Small intestine (tissue), 7 donors: Measurements from ENCODE around the gene SMIM36. TPM values are rescaled to one million over a fixed set of nuclear protein-coding genes. Genes with fewer than 3 reads are reported as not detected.
A peak's percentile ranks its signal among the peaks of the same experiment; 100 is the strongest.

Source experiments
- DNase-seq, 2 donors: peaks; one replicate each; pipeline versions ENCODE4 v3.0.0 to v3.0.0-alpha.2; 2013
- FAIRE-seq: peaks from 2 replicates; lab custom pipeline; 2012; peaks lifted over from hg19 to GRCh38; lab: Jason Lieb, UNC
- H3K27ac ChIP-seq, 3 donors: one replicate each; pipeline ENCODE4 v1.5.1; 2013; ENCODE audit warnings: low read length in 2 of 3, mild to moderate bottlenecking in 2 of 3, control low read depth in 1 of 3, inconsistent platforms in 1 of 3, low read depth in 1 of 3, moderate library complexity in 1 of 3
- H3K27me3 ChIP-seq, 3 donors: one replicate each; pipeline ENCODE4 v1.6.1; 2013; ENCODE audit warnings: low read length in 3 of 3, inconsistent platforms in 1 of 3; ENCODE audit not compliant: control insufficient read depth in 3 of 3, insufficient read depth in 3 of 3
- H3K36me3 ChIP-seq, 3 donors: one replicate each; pipeline ENCODE4 v1.6.1; 2013; ENCODE audit warnings: low read length in 3 of 3, inconsistent platforms in 1 of 3, low read depth in 1 of 3, mild to moderate bottlenecking in 1 of 3, moderate library complexity in 1 of 3; ENCODE audit not compliant: control insufficient read depth in 3 of 3, insufficient read depth in 2 of 3
- H3K4me1 ChIP-seq, 3 donors: one replicate each; pipeline ENCODE4 v1.6.1; 2013; ENCODE audit warnings: low read length in 2 of 3, inconsistent platforms in 1 of 3, low read depth in 1 of 3, mild to moderate bottlenecking in 1 of 3, moderate library complexity in 1 of 3; ENCODE audit not compliant: control insufficient read depth in 3 of 3, insufficient read depth in 2 of 3
- H3K4me3 ChIP-seq, 3 donors: one replicate each; pipeline ENCODE4 v1.5.1; 2013; ENCODE audit warnings: low read length in 3 of 3, control low read depth in 1 of 3, inconsistent platforms in 1 of 3, low read depth in 1 of 3, mild to moderate bottlenecking in 1 of 3, moderate library complexity in 1 of 3
- H3K9me3 ChIP-seq, 2 donors: one replicate each; pipeline ENCODE4 v1.6.1; 2013; ENCODE audit warnings: low read depth in 1 of 2, low read length in 1 of 2; ENCODE audit not compliant: control insufficient read depth in 2 of 2, insufficient read depth in 1 of 2
- WGBS, 3 donors: extraction: QIAGEN DNeasy Blood & Tissue Kit; methylation state at CpG; one replicate each; pipeline ENCODE4 v1.1.7; 2013; 5-methylcytosine and 5-hydroxymethylcytosine counted together
- polyA plus RNA-seq, 4 donors: library from polyadenylated mRNA; stranded (reverse) in 3 of 4; unstranded in 1 of 4; fragments of 200-250 nt in 3 of 4; fragments of 120-200 nt in 1 of 4; gene quantifications; one replicate each; pipeline versions ENCODE4 v1.2.1 to v1.2.3, GENCODE V29; 2013
- donor health status: healthy with polysubstance abuse.
- donor health status: control.
- donor health status: control.
- donor health status: Bipolar disorder and iron deficiency.
- donor health status: healthy.

The SMIM36 gene
- polyA plus RNA-seq, 4 donors = not detected

DNA sequence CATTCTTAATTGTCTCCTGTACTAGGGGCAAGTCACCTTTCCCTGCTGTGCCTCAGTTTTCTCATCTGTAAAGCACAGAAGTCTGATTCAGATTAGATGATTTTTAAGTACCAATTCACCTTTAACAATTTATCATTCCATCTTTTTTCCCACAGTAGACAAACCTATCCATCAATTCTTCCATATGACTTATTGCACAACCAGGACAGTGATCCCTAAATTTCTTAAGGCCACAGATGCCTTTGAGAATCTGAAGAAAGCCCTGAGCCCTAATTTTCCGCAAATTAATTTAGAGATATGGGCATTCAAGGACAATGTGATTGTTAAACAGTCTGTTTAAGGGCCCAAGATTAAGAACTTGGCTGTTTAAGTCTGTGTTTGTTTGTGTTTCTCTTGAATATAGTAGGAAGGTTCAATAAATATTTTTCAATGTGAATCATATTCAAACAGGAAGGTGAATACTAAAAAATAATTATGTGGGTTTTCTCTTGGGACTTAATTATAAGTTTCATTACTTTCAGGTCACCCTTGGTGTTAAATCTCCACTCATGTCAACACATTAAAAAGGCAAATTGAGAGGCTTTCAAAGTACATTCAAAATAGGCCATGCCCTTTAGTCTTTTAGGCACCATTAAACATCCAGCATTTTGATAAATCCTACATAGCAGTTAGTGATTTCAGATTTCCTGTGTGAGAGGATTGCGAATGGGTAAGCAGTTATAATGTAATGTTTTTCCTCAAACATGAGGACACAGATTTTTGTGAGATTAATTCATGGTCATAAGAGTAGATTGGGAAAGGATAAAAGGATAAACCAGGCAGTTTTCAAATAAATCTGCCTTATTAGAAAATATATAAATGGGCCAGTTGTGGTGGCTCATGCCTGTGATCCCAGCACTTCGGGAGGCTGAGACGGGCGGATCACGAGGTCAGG is 54.7 kb downstream of the SMIM36 start:
- Histone ChIP-seq H3K9me3 (no peaks in the 10 kb centered on the region), H3K36me3 (no peaks in the 10 kb centered on the region), H3K4me1 (peaks cover 0 to 3% (median 0%) of the 10 kb centered on the region in 3 donors), H3K4me3 (no peak overlapping the region), H3K27ac (no peak overlapping the region), H3K27me3 (no peaks in the 10 kb centered on the region)
- DNase-seq = no peak
- 83 to 94% (median 90%) methylated on average over 6 of the region's 6 CpGs for WGBS, 3 donors
- FAIRE-seq = no peak

- DNase-seq = no peak
- Histone ChIP-seq H3K4me1 (peaks cover 0 to 15% (median 4%) of the 10 kb centered on the region in 3 donors), H3K4me3 (no peak overlapping the region), H3K27ac (peak overlapping the region in 1 of 3 donors; percentile 52), H3K27me3 (no peaks in the 10 kb centered on the region), H3K9me3 (no peaks in the 10 kb centered on the region), H3K36me3 (no peaks in the 10 kb centered on the region)
- no peak for FAIRE-seq
- 71 to 76% (median 73%) methylated on average over 4 of the region's 4 CpGs for WGBS, 3 donors
These were observed 56.3 kb downstream of the SMIM36 start for GRCh38 chr17:55454906-55455474.

DNA sequence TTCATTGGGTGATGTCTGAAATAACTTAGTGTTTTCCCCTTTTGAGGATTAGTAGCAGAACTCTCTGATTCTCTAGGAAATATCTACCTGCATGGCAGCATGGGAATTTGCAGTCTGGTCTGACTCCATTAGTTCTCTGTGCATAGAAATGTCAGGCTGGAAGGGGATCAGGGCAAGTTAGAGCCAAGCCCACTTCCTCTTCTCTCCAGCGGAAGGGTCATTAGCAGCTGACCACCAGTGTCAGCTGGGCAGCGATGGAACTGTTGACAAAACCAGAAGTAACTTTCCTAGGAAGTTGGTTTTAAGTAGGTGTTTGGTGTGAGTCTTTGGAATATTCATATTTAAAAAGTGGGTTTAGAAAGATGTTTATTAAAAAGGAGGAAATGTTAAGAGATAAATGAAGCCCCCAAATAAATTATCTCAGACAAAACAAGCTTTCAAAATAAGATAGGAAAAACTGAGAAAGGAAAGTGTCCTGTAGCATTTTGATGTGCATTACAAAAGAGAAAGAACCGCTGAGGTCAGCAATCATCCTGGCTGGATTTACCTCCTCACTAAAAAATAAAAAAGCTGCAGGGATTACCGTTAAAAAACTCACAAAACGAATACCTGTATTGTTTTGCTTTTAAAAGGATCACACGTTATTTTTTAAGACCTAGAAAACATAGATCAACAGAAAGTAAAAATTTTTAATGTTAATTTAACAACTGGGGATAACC is 57.3 kb downstream of the SMIM36 start:
- peaks cover 0 to 17% (median 4%) of the 10 kb centered on the region in 3 donors for H3K4me1 ChIP-seq
- DNase-seq = no peak
- peak overlapping the region in 1 of 3 donors; percentile 66 for H3K27ac ChIP-seq
- WGBS, 3 donors = 60 to 72% (median 62%) methylated on average over 6 of the region's 6 CpGs
- FAIRE-seq = no peak
- H3K4me3 ChIP-seq = no peak overlapping the region
- no peaks in the 10 kb centered on the region for H3K9me3 ChIP-seq
- no peaks in the 10 kb centered on the region for H3K36me3 ChIP-seq
- H3K27me3 ChIP-seq = no peaks in the 10 kb centered on the region

GRCh38 chr17:55452139-55452790 is 59.0 kb downstream of the SMIM36 start:
- H3K4me1 ChIP-seq = peaks cover 0 to 17% (median 4%) of the 10 kb centered on the region in 3 donors

DNA sequence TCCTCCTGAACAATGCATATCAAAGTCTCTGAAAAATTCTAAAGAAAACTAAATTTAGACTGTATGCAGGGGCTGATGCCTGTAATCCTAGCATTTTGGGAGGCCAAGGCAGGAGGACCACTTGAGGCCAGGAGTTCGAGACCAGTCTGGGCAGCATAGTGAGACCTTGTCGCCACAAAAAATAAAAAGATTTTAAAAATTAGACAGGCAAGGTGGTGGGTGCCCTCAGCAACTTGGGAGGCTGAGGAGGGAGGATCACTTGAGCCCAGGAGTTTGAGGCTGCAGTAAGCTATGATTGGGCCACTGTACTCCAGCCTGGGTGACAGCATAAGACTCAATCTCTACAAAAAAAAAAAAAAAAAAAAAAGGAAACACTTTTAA is 59.5 kb downstream of the SMIM36 start:
- 86 to 88% (median 86%) methylated on average over 2 of the region's 2 CpGs for WGBS, 3 donors
- Histone ChIP-seq H3K4me1 (peaks cover 0 to 17% (median 6%) of the 10 kb centered on the region in 3 donors), H3K9me3 (no peaks in the 10 kb centered on the region), H3K27me3 (no peaks in the 10 kb centered on the region), H3K27ac (peak overlapping the region in 2 of 3 donors; percentile 41 to 66), H3K36me3 (no peaks in the 10 kb centered on the region), H3K4me3 (no peak overlapping the region)
- DNase-seq (no peak), FAIRE-seq (no peak)

More at GRCh38 chr17:55452139-55452790, 59.0 kb downstream of the SMIM36 start:
- 49 to 71% (median 62%) methylated on average over 5 of the region's 5 CpGs for WGBS, 3 donors
- H3K4me3 ChIP-seq = no peak overlapping the region
- peak overlapping the region in 2 of 3 donors; percentile 41 to 84 for H3K27ac ChIP-seq
- DNase-seq = peak in 1 of 2 donors; percentile 31
- H3K27me3 ChIP-seq = no peaks in the 10 kb centered on the region
- no peaks in the 10 kb centered on the region for H3K9me3 ChIP-seq
- H3K36me3 ChIP-seq = no peaks in the 10 kb centered on the region
- no peak for FAIRE-seq

GRCh38 chr17:55451203-55451641 is 60.0 kb downstream of the SMIM36 start:
- Histone ChIP-seq H3K4me1 (peaks cover 0 to 17% (median 11%) of the 10 kb centered on the region in 3 donors), H3K36me3 (no peaks in the 10 kb centered on the region), H3K4me3 (no peak overlapping the region), H3K27me3 (no peaks in the 10 kb centered on the region), H3K27ac (peak overlapping the region in 2 of 3 donors; percentile 41 to 75), H3K9me3 (no peaks in the 10 kb centered on the region)
- FAIRE-seq = no peak
- DNase-seq = peak in 1 of 2 donors; percentile 37
- WGBS, 3 donors = 68 to 93% (median 70%) methylated on average over 1 of the region's 1 CpG

- 67 to 76% (median 74%) methylated on average over 7 of the region's 7 CpGs for WGBS, 3 donors
- no peak overlapping the region for H3K27ac ChIP-seq
- no peak for FAIRE-seq
These were observed 60.9 kb downstream of the SMIM36 start for GRCh38 chr17:55450232-55450825.

More at GRCh38 chr17:55450232-55450825, 60.9 kb downstream of the SMIM36 start:
- Histone ChIP-seq H3K4me3 (no peak overlapping the region), H3K4me1 (peaks cover 0 to 16% (median 11%) of the 10 kb centered on the region in 3 donors), H3K36me3 (no peaks in the 10 kb centered on the region), H3K27me3 (no peaks in the 10 kb centered on the region), H3K9me3 (no peaks in the 10 kb centered on the region)
- peak; percentile 37 to 64 for DNase-seq
